GM23248 (cell line): ENCODE results near the gene BRAF.
"Not testable (repeated sequence)": the region's sequence is repeated elsewhere in the genome, so short reads cannot be mapped to it uniquely, and the experiment has no call there.

ENCODE experiments used
- EZH2 ChIP-seq: fragments of 200-600 bp; sonication (generic); IDR thresholded peaks from 2 replicates; pipeline ENCODE4 v1.6.1; 2018; ENCODE audit warnings: antibody characterized with exemption, mild to moderate bottlenecking; ENCODE audit not compliant: insufficient read depth, poor library complexity, severe bottlenecking
- EZH2phosphoT487 ChIP-seq: fragments of 200-600 bp; sonication (generic); IDR thresholded peaks from 2 replicates; pipeline ENCODE4 v1.6.1; 2018; ENCODE audit warnings: antibody characterized with exemption, moderate library complexity, mild to moderate bottlenecking, low read depth; ENCODE audit not compliant: insufficient read depth

GRCh38 chr7:140712392-140712791 lies 212.3 kb downstream of the BRAF start:
- TF ChIP-seq EZH2, EZH2phosphoT487: not testable (repeated sequence)
